RPMI8226 (cell line): ENCODE data around the gene MYH11.
"Not testable (repeated sequence)": the region's sequence is repeated elsewhere in the genome, so short reads cannot be mapped to it uniquely, and the experiment has no call there.

Experiments
- DNase-seq: peaks from one replicate; pipeline ENCODE4 v3.0.0-alpha.2; 2015

Gene MYH11

DNA sequence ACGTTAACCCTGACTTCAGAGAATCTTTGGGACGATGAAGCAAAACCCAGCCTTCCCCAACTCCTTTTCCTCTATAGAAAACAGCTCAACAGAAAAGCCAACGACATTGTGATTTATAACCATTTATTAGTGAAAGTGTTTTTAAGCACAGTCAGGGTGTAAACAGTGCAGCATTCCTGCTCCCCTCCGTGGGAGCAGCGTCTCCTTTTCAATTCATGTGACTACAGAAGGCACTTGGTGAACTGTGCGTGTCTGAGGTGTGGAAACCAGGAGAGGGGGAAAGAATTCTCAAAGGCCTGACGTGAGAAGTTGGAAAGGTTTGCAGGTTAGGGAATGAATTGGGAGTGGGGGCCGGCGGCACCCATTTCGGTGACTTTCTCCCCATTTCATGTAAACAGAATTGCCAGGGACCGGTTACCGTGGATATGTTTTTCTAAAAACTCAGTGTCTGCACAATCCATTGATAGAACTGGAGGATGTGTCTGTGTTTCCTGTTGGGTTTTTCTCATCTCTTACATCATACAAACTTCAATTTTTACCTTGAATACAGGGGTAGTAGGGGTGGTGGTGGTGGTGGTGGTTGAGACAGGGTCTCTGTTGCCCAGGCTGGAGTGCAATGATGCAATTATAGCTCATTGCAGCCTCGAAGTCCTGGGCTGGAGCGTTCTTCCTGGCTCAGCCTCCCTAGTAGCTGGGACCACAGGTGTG is 153.6 kb downstream of the MYH11 start:
- no peak for DNase-seq

DNA sequence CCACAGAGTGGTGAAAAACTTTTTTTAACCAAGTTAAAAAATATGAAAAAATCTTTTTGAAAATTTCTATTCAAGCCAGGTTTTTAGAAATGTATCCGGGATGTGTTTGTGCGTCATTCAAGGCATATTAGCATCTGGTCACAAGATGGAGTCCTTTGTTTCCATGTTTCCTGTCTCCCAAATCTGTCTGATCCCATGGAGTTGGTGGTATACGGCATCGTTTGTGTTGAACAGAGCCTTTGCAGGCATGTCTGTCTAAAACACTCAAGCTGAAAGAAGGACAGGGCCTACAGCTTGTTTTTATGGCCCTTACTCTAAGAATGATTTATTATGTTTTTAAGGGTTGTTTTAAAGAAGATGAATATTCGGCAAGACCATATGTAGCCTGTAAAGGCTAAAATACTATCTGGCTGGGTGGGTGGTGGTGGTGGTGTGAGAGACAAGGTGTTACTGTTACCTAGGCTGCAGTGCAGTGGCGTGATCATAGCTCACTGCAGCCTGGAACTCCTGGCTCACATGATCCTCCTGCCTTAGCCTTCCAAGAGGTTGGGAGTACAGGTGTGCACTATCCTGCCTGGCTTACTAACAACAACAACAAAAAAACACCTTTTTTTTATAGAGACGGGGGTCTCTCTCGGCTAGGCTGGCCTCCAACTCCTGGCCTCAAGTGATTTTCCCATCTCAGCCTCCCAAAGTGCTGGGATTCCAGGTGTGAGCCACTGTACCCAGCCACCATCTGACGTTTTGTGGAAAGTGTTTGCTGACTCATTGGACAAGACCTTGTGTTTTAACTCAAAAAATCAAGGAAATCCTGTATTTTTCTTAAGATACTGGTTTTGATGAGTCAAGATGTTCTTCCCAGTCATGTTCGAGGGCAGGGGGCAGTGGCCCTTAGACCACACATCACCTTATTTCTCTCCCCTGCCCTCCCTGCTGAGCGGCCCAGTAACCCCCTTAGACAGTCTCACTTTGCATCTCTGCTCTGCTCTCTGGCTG is 154.6 kb downstream of the MYH11 start:
- DNase-seq: no peak

DNA sequence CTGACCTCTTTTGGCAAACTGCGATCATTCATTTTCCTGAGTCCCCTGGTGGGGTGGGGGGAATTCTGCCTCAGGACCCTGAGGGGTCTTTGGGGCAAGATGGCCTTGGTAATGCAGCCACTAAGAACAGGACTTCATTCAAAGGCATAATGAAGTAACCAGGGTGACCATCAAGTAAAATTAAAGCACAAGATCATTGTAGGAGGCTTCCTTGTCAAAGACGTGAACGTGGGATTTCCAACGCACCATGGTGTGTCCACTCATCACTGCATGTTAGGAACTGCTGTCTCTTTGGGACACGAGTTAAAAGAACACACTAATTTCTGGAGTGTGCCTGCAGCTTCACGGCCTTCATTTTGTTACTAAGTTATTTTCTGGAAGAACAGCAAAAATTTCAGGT is 155.5 kb downstream of the MYH11 start:
- DNase-seq: no peak

DNA sequence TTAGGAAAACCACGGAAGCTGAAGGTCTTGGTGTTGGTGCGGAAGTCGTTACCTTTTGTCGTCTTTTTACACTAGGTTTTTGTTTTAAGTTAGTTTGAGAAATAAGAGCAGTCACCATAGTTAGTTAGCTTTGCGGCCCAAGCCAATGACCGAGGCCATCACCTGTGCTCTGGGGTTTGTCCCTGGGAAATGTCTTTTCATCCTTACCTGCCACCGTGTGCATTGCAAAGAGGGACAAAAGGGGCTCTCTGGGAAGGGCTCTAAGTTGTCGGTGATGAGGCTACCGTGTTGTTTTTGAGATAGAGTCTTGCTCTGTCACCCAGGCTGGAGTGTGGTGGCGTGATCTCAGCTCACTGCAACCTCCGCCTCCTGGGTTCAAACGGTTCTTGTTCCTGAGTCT is 157.0 kb downstream of the MYH11 start:
- no peak for DNase-seq

DNA sequence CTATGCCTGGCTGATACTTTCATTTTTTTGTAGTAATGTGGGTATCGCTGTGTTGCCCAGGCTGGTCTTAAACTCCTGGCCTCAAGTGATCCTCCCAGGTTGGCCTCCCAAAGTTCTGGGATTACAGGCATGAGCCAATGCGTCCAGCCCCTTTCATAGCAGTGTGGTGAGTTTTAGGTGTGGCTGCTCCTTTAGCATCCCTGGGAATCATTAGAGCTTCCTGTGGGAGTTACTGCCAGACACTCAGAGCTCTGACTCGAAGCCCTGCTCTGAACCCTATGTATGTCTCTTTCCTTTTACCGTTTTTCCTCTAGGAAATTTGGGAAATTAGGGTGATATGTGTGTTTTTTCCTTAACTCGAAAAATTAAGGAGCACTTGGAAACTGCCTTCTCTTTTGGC is 162.3 kb downstream of the MYH11 start:
- no peak for DNase-seq

DNA sequence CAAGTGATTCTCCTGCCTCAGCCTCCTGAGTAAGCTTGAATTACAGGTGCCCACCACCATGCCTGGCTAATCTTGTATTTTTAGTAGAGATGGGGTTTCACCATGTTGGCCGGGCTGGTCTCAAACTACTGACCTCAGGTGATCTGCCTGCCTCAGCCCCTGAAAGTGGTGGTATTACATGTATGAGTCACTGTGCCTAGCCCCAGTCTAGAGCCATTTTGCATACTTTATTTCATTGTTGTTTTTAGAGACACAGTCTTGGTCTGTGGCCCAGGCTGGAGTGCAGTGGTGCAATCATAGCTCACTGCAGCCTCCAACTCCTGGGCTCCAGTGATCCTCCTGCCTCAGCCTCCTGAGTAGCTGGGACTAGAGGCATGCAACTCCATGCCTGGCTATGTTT is 164.3 kb downstream of the MYH11 start:
- DNase-seq: not testable (repeated sequence)

DNA sequence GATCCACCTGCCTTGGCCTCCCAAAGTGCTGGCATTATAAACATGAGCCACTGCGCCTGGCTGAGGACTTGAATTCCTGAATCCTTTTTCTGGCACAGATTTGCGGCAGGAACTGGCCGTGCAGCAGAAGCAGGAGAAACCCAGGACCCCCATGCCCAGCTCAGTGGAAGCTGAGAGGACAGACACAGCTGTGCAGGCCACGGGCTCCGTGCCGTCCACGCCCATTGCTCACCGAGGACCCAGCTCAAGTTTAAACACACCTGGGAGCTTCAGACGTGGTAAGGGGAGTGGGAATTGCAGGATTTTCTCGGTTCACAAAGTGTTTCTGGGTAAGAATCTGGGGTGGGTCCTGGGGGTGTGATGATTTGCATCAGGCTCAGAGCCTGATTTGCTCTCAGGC is 165.8 kb downstream of the MYH11 start:
- no peak for DNase-seq

DNA sequence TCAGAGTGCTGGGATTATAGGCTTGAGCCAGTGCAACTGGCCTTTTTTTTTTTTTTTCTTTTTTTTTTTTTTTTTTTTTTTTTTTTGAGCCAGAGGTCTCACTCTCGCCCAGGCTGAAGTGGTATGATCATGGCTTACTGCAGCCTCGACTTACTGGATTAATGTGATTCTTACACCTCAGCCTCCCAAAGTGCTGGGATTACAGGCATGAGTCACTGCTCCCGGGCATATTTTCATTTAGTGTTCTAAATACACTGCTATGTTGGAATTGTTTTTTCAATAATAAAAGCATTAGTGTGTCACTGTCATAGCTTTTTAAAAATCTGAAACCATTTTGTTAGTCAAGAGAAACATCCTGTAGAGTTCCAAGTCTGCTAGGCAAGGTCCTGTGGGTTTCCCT is 166.5 kb downstream of the MYH11 start:
- no peak for DNase-seq

DNA sequence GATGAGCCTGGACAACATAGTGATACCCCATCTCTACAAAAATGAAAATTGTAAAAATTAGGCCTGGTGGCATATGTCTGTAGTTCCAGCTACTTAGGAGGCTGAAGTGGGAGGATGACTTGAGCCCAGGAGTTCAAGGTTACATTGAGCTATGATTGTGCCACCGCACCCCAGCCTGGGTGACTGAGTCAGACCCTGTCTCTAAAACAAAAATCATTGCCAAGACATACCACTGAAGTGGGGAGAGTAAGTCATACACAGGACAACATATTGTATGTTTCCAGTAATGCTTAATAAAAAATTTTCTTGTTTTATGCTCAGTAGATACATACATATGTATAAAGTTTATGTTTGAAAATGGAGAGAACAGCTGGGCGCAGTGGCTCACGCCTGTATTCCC is 167.5 kb downstream of the MYH11 start:
- no peak for DNase-seq

- no peak for DNase-seq
Measured at GRCh38 chr16:15686287-15686686, 170.5 kb downstream of the MYH11 start.

DNA sequence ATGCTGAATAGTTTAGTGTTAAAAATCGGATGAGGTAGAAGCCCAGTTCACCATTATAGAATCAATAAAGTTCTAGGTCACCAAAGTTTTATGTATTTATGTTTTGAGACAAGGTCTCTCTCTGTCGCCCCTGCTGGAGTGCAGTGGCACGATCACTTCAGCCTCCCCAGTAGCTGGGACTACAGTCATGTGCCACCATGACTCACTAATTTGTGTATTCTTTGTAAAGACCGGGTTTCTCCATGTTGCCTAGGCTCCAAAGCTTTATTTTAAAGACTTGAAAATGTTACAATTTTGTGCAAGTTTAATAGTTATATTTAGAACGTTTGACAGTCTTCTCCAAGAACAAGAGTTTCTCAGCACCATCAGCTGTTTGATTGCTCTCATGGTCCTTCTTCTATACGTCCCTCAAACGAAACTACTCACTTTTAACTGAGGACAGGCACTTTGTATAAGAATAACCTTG is 174.7 kb downstream of the MYH11 start:
- peak; percentile 38 for DNase-seq

- no peak for DNase-seq
Measured at GRCh38 chr16:15677447-15677846, 179.4 kb downstream of the MYH11 start.

DNA sequence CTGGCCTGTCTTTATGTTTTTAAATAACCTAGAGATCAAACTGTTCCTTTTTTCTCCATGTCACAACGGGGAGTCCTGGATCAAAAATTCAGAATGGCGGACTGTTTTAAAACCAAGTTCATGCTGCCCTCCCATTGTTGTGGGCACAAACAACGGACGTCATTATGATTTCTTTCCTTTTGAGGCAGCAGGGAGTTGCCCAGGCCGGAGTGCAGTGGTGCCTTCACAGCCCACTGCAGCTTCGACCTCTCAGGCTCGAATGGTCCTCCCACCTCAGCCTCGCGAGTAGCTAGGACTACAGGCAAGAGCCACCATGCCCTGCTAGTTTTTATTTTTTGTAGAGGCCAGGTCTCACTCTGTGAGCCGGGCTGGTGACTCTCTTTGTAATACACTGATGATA is 180.3 kb downstream of the MYH11 start:
- DNase-seq: no peak

- no peak for DNase-seq
Measured at GRCh38 chr16:15674571-15674970, 182.3 kb downstream of the MYH11 start.

DNA sequence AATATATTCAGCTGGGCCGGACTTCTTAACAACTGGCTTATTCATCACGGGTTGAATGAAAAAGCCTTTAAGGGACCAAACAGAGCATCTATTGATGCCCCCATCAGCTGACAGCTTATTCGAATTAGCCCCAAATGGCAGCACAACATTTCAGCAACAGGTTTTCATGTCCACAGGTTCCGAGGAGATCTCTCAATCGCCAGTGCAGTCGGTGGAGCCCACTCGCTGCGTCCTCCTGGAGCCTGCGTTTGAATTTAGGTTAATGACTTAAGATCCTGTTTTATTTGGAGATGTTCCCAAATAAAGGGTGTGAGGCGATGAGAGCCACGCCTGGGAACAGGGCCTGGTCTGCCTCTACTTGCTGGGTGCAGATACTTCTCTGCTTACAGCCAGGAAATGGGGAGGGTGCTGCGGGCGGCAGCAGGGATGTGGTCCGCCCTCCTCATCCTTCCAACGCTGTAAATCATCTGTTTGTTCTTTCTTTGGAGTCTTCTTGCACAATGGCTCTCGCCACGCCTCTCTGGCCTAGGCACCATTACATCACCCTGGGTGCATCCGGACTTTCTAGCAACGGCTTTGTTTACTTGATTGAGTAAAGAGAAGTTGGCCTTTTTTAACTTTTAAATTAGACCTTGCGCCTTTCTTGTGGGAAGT is 184.2 kb downstream of the MYH11 start:
- no peak for DNase-seq

GRCh38 chr16:15672127-15672513 is 184.7 kb downstream of the MYH11 start:
- DNase-seq: not testable (repeated sequence)

DNA sequence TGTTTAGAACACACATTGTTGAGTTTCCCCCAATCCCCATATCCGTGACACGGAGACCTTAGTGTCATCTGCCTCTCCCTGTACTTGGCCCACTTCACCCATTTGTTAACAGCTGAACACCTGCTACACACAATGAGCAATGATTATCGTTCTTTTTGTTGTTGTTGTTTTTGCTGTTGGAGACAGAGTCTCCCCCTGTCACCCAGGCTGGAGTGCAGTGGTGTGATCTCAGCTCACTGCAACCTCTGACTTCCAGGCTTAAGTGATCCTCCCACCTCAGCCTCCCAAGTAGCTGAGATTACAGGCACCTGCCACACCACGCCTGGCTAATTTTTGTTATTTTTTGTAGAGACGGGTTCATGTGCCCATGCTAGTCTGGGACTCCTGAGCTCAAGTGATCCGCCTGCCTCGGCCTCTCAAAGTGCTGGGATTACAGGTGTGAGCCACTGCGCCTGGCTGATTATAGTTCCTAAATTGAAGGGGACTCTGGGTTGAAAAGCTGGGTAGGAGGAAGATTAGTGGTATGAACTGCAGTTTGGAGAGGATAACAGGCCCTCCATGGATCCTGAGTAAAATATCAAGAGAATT is 185.2 kb downstream of the MYH11 start:
- no peak for DNase-seq

- DNase-seq: no peak
Measured at GRCh38 chr16:15667091-15667742, 189.6 kb downstream of the MYH11 start.

DNA sequence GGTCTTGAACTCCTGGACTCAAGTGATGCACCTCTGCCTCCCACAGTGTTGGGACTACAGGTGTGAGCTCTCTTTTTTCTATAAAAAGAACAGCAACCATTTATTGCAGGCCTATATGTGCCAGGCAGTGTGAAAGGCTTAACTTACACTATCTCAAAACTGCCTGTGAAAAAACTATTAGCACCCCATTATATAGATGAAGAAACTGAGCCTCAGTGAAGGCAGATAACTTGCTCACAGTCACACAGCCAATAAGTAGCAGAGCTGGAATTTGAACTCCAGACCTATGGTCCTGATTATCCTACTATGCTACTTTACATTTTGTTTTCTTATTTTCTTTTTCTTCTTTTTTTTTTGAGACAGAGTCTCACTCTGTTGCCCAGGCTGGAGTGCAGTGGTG is 191.7 kb downstream of the MYH11 start:
- no peak for DNase-seq

DNA sequence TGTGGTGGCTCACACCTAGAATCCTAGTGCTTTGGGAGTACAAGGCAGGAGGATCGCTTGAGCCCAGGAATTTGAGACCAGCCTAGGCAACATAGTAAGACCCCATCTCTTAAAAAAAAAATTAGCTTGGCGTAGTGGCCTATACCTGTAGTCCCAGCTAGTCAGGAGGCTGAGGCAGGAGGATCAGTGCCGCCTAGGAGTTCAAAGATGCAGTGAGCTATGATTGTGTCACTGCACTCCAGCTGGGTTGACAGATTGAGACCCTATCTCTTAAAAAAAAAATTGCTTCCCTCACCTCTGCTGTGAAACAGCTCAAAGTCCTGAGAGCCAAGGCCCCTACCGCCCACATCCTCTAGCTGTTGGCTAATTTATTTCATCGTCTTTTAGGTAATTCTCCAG is 196.6 kb downstream of the MYH11 start:
- no peak for DNase-seq

DNA sequence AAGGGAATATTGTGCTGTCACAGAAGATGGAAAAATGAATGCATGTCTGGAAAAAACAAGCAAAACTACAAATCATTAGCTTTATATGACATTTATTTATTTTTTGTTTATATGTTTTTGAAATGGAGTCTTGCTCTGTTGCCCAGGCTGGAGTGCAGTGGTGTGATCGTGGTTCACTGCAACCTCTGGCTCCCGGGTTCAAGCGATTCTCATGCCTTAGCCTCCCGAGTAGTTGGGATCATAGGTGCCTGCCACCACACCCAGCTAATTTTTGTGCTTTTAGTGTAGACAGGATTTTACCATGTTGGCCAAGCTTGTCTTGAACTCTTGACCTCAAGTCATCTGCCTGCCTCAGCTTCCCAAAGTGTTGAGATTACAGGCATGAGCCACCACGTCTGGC is 198.3 kb downstream of the MYH11 start:
- no peak for DNase-seq

GRCh38 chr16:15658149-15658548 is 198.7 kb downstream of the MYH11 start:
- no peak for DNase-seq

GRCh38 chr16:15655561-15655960 is 201.3 kb downstream of the MYH11 start:
- DNase-seq: not testable (repeated sequence)
